HL-60 (cell line): ENCODE measurements around the gene BOK.

ENCODE experiments used
- DNase-seq, 2 experiments: peaks; one replicate each; pipeline ENCODE4 v3.0.0-alpha.2; 2010 to 2020; ENCODE audit warnings: low read depth in 1 of 2, low spot score in 1 of 2
- H3K27ac ChIP-seq: fragments of 250-450 bp; sonication (Bioruptor Pico); replicated peaks from 2 replicates; pipeline ENCODE4 v1.5.1; 2020; ENCODE audit warnings: mild to moderate bottlenecking, moderate library complexity
- H3K27me3 ChIP-seq: fragments of 250-450 bp; sonication (Bioruptor Pico); 2 replicates; pipeline ENCODE4 v1.5.1; 2021; ENCODE audit warnings: mild to moderate bottlenecking, moderate library complexity; ENCODE audit not compliant: insufficient read depth, poor library complexity, severe bottlenecking
- H3K4me3 ChIP-seq: replicated peaks from 2 replicates; pipeline ENCODE4 v1.5.1; 2011; ENCODE audit warnings: mild to moderate bottlenecking, control low read depth, low read length; ENCODE audit not compliant: insufficient read depth
- GABPA ChIP-seq: IDR thresholded peaks from 2 replicates; pipeline ENCODE4 v1.6.1; 2012; ENCODE audit warnings: low read depth
- POLR2AphosphoS5 ChIP-seq: IDR thresholded peaks from 2 replicates; pipeline ENCODE4 v1.6.1; 2012; ENCODE audit warnings: low read depth
- SPI1 ChIP-seq: IDR thresholded peaks from 2 replicates; pipeline ENCODE4 v1.6.1; 2012; ENCODE audit warnings: low read depth, mild to moderate bottlenecking, borderline replicate concordance
- TF ChIP-seq, protein P1 (sequence below): IDR thresholded peaks from 2 replicates; pipeline ENCODE4 v1.6.1; 2012; ENCODE audit warnings: low read depth; ENCODE audit not compliant: insufficient replicate concordance
- TF ChIP-seq, protein P2 (sequence below): IDR thresholded peaks from one replicate; pipeline ENCODE4 v1.5.1; 2011; ENCODE audit warnings: low read length, control low read depth, inconsistent platforms; ENCODE audit not compliant: insufficient read depth

The BOK gene

DNA sequence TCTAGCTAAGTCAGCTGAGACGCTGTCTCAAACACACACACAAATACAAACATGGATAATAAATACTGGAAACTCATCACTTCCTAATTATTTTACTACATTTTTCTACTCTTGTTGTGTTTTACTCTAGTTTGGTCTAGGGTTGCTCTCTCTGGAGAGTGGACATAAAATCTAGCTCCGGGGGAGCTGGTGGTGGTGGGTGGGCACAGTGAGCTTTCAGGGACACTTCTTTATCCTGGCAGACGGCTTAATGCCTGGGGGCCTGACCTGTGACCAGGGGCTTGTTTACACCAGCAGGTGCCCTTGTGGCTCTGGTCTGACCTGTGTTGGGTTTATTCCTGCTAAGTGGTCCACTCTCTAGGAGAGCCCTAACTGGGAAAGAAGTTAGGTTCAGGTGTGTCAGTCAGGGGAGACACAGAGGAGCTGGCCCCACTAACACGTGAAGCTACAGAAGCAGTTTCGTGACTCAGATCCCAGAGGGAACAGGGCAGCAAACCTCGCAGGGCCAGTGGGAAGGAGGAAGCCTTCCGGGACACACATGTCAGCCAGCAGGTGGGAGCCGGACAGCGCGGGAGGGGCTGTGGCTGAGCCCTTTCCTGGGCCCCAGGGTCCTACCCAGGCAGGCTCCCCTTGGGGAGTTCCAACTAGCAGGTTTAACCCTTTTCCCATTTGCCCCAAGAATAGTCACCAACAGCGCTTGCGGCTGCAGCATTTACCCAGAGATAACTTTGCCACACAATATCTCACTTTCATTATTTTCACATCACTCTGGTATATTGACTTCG lies 22.5 kb upstream of the BOK start:
- Histone ChIP-seq H3K4me3 (no peak overlapping the region), H3K27ac (no peak overlapping the region), H3K27me3 (peaks cover 17% of the 10 kb centered on the region)
- TF ChIP-seq, protein P1, sequence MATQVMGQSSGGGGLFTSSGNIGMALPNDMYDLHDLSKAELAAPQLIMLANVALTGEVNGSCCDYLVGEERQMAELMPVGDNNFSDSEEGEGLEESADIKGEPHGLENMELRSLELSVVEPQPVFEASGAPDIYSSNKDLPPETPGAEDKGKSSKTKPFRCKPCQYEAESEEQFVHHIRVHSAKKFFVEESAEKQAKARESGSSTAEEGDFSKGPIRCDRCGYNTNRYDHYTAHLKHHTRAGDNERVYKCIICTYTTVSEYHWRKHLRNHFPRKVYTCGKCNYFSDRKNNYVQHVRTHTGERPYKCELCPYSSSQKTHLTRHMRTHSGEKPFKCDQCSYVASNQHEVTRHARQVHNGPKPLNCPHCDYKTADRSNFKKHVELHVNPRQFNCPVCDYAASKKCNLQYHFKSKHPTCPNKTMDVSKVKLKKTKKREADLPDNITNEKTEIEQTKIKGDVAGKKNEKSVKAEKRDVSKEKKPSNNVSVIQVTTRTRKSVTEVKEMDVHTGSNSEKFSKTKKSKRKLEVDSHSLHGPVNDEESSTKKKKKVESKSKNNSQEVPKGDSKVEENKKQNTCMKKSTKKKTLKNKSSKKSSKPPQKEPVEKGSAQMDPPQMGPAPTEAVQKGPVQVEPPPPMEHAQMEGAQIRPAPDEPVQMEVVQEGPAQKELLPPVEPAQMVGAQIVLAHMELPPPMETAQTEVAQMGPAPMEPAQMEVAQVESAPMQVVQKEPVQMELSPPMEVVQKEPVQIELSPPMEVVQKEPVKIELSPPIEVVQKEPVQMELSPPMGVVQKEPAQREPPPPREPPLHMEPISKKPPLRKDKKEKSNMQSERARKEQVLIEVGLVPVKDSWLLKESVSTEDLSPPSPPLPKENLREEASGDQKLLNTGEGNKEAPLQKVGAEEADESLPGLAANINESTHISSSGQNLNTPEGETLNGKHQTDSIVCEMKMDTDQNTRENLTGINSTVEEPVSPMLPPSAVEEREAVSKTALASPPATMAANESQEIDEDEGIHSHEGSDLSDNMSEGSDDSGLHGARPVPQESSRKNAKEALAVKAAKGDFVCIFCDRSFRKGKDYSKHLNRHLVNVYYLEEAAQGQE, result no peak
- TF ChIP-seq, protein P2, sequence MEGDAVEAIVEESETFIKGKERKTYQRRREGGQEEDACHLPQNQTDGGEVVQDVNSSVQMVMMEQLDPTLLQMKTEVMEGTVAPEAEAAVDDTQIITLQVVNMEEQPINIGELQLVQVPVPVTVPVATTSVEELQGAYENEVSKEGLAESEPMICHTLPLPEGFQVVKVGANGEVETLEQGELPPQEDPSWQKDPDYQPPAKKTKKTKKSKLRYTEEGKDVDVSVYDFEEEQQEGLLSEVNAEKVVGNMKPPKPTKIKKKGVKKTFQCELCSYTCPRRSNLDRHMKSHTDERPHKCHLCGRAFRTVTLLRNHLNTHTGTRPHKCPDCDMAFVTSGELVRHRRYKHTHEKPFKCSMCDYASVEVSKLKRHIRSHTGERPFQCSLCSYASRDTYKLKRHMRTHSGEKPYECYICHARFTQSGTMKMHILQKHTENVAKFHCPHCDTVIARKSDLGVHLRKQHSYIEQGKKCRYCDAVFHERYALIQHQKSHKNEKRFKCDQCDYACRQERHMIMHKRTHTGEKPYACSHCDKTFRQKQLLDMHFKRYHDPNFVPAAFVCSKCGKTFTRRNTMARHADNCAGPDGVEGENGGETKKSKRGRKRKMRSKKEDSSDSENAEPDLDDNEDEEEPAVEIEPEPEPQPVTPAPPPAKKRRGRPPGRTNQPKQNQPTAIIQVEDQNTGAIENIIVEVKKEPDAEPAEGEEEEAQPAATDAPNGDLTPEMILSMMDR, result no peak
- TF ChIP-seq POLR2AphosphoS5 (no peak), GABPA (no peak), SPI1 (no peak)
- no peak for DNase-seq

GRCh38 chr2:241538838-241539615 lies 19.5 kb upstream of the BOK start:
- Histone ChIP-seq H3K27me3 (peaks cover 24% of the 10 kb centered on the region), H3K27ac (no peak overlapping the region), H3K4me3 (no peak overlapping the region)
- TF ChIP-seq, protein P1, result no peak
- no peak for TF ChIP-seq GABPA
- TF ChIP-seq, protein P2, result no peak
- TF ChIP-seq SPI1, result no peak
- TF ChIP-seq POLR2AphosphoS5, result no peak
- DNase-seq, result no peak

- H3K27ac ChIP-seq, result no peak overlapping the region
- TF ChIP-seq, protein P1, result no peak
- TF ChIP-seq, protein P2, result no peak
- no peak for TF ChIP-seq GABPA
- no peak for TF ChIP-seq POLR2AphosphoS5
- TF ChIP-seq SPI1, result no peak
- H3K27me3 ChIP-seq, result peaks cover 24% of the 10 kb centered on the region
- H3K4me3 ChIP-seq, result no peak overlapping the region
- DNase-seq, result no peak
These were observed 18.8 kb upstream of the BOK start for GRCh38 chr2:241539616-241540374.
